Measurements from ENCODE around the gene KCTD11. TPM values are rescaled to one million over a fixed set of nuclear protein-coding genes. Genes with fewer than 3 reads are reported as not detected.
"Not testable (repeated sequence)": the region's sequence is repeated elsewhere in the genome, so short reads cannot be mapped to it uniquely, and the experiment has no call there.

KCTD11 gene
- total RNA-seq, 1 experiment from 2014 or later, result 5.4 TPM

- no peaks in the 10 kb centered on the region for H3K79me2 ChIP-seq (ENCODE audit: insufficient read depth, low read length)
- no peak overlapping the region for H3K9ac ChIP-seq (ENCODE audit: low read length)
- no peaks in the 10 kb centered on the region for H3K36me3 ChIP-seq (ENCODE audit: control insufficient read depth in 1 of 2, insufficient read depth in 2 of 2, low read length in 2 of 2)
- H3K27ac ChIP-seq (ENCODE audit: low read depth, low read length), result no peak overlapping the region
- DNase-seq (ENCODE audit: low read depth, low spot score), result no peak
- POLR2A ChIA-PET, result no interaction called here
- H3K4me1 ChIP-seq (ENCODE audit: control insufficient read depth in 1 of 2, insufficient read depth in 2 of 2, low read length in 2 of 2), result peaks cover 11 to 18% of the 10 kb centered on the region in 2 experiments
- intact Hi-C loops (cut with micrococcal nuclease), result no loop called here
- no peak overlapping the region for H3K4me2 ChIP-seq (ENCODE audit: low read length)
- no peaks in the 10 kb centered on the region for H4K20me1 ChIP-seq (ENCODE audit: insufficient read depth)
- BruUV-seq (replicated peaks), result no TSS peak
- no peak overlapping the region for H2AFZ ChIP-seq (ENCODE audit: low read depth, low read length, poor library complexity, severe bottlenecking)
- no peaks in the 10 kb centered on the region for H3K27me3 ChIP-seq (ENCODE audit: insufficient read depth, low read length)
- RAD21 ChIA-PET (ENCODE audit: low non-redundant PET in 1 of 2, low total read pairs in 2 of 2, uncharacterized antibody in 2 of 2, unreplicated experiment in 2 of 2), result no interaction called here
- TF ChIP-seq ZBTB33 (IDR thresholded peaks at IDR 0.05; ENCODE audit: extremely low read depth, insufficient replicate concordance, low read length) (no peak), EZH2phosphoT487 (IDR thresholded peaks at IDR 0.05; ENCODE audit: borderline replicate concordance) (no peak), ZFX (IDR thresholded peaks at IDR 0.05) (no peak)
- CTCF ChIA-PET, result no interaction called here
- no peak for ATAC-seq
- no peak overlapping the region for H3K4me3 ChIP-seq (replicated peaks in 1 of 2; ENCODE audit: low read depth in 1 of 2, low read length in 2 of 2)
- H3K9me3 ChIP-seq (ENCODE audit: control insufficient read depth in 1 of 2, insufficient read depth in 1 of 2, low read depth in 1 of 2, low read length in 2 of 2), result no peaks in the 10 kb centered on the region
- no peaks in the 10 kb centered on the region for H3K9me2 ChIP-seq (ENCODE audit: insufficient read depth)
Observed at GRCh38 chr17:7367083-7367482, 15.1 kb downstream of the KCTD11 start.

- H3K4me2 ChIP-seq (ENCODE audit: low read length), result no peak overlapping the region
- no peaks in the 10 kb centered on the region for H3K79me2 ChIP-seq (ENCODE audit: insufficient read depth, low read length)
- H3K36me3 ChIP-seq (ENCODE audit: control insufficient read depth in 1 of 2, insufficient read depth in 2 of 2, low read length in 2 of 2), result no peaks in the 10 kb centered on the region
- DNase-seq (ENCODE audit: low read depth, low spot score) (no peak), ATAC-seq (no peak)
- H4K20me1 ChIP-seq (ENCODE audit: insufficient read depth), result no peaks in the 10 kb centered on the region
- no TSS peak for BruUV-seq (replicated peaks)
- no peak overlapping the region for H3K9ac ChIP-seq (ENCODE audit: low read length)
- ChIA-PET CTCF (no interaction called here), RAD21 (ENCODE audit: low non-redundant PET in 1 of 2, low total read pairs in 2 of 2, uncharacterized antibody in 2 of 2, unreplicated experiment in 2 of 2) (no interaction called here), POLR2A (interaction anchor here (1.2 kb wide), 1 partner anchor 36 kb away, joined by 3 read pairs; the partner anchor contains the start of gene TMEM256)
- no peak overlapping the region for H3K27ac ChIP-seq (ENCODE audit: low read depth, low read length)
- no peaks in the 10 kb centered on the region for H3K9me2 ChIP-seq (ENCODE audit: insufficient read depth)
- no peak for TF ChIP-seq ATF3 (IDR thresholded peaks at IDR 0.05)
- no peak for TF ChIP-seq EZH2phosphoT487 (IDR thresholded peaks at IDR 0.05; ENCODE audit: borderline replicate concordance)
- no peak for TF ChIP-seq MAX (IDR thresholded peaks at IDR 0.05)
- no peak overlapping the region for H2AFZ ChIP-seq (ENCODE audit: low read depth, low read length, poor library complexity, severe bottlenecking)
- H3K4me1 ChIP-seq (ENCODE audit: control insufficient read depth in 1 of 2, insufficient read depth in 2 of 2, low read length in 2 of 2), result peaks cover 7 to 9% of the 10 kb centered on the region in 2 experiments
- H3K9me3 ChIP-seq (ENCODE audit: control insufficient read depth in 1 of 2, insufficient read depth in 1 of 2, low read depth in 1 of 2, low read length in 2 of 2), result no peaks in the 10 kb centered on the region
- intact Hi-C loops (cut with micrococcal nuclease), result no loop called here
- H3K27me3 ChIP-seq (ENCODE audit: insufficient read depth, low read length), result no peaks in the 10 kb centered on the region
- no peak overlapping the region for H3K4me3 ChIP-seq (replicated peaks in 1 of 2; ENCODE audit: low read depth in 1 of 2, low read length in 2 of 2)
Observed at GRCh38 chr17:7367918-7368598, 16.1 kb downstream of the KCTD11 start.

GRCh38 chr17:7368599-7368994 lies 16.6 kb downstream of the KCTD11 start:
- ChIA-PET POLR2A (interaction anchor here (1.2 kb wide), 1 partner anchor 35 kb away, joined by 3 read pairs; the partner anchor contains the start of gene TMEM256), CTCF (interaction anchor here (0.6 kb wide), 1 partner anchor 817 kb away, joined by 4 read pairs; no protein-coding TSS in a partner anchor)
- H3K36me3 ChIP-seq (ENCODE audit: control insufficient read depth in 1 of 2, insufficient read depth in 2 of 2, low read length in 2 of 2); H3K9ac ChIP-seq (ENCODE audit: low read length); H3K9me3 ChIP-seq (ENCODE audit: control insufficient read depth in 1 of 2, insufficient read depth in 1 of 2, low read depth in 1 of 2, low read length in 2 of 2); H3K27ac ChIP-seq (ENCODE audit: low read depth, low read length); H4K20me1 ChIP-seq (ENCODE audit: insufficient read depth); BruUV-seq (replicated peaks); DNase-seq (ENCODE audit: low read depth, low spot score); H3K4me1 ChIP-seq (ENCODE audit: control insufficient read depth in 1 of 2, insufficient read depth in 2 of 2, low read length in 2 of 2); H3K4me2 ChIP-seq (ENCODE audit: low read length); H2AFZ ChIP-seq (ENCODE audit: low read depth, low read length, poor library complexity, severe bottlenecking); ATAC-seq; H3K79me2 ChIP-seq (ENCODE audit: insufficient read depth, low read length); H3K9me2 ChIP-seq (ENCODE audit: insufficient read depth); RAD21 ChIA-PET (ENCODE audit: low non-redundant PET in 1 of 2, low total read pairs in 2 of 2, uncharacterized antibody in 2 of 2, unreplicated experiment in 2 of 2); intact Hi-C loops (cut with micrococcal nuclease); H3K27me3 ChIP-seq (ENCODE audit: insufficient read depth, low read length); H3K4me3 ChIP-seq (replicated peaks in 1 of 2; ENCODE audit: low read depth in 1 of 2, low read length in 2 of 2): not testable (repeated sequence)
